ENCODE results near the gene RREB1. TPM values are rescaled to one million over a fixed set of nuclear protein-coding genes. Genes with fewer than 3 reads are reported as not detected.

Gene RREB1
- total RNA-seq, 1 donor from 2014 or later: 26.9 TPM

- intact Hi-C loops (cut with micrococcal nuclease): no loop called here
Observed at GRCh38 chr6:7161845-7162244, 54.1 kb downstream of the RREB1 start.

- intact Hi-C loops (cut with micrococcal nuclease): no loop called here
Observed at GRCh38 chr6:7163661-7164071, 55.9 kb downstream of the RREB1 start.

- intact Hi-C loops (cut with micrococcal nuclease): no loop called here
Observed at GRCh38 chr6:7164536-7165001, 56.8 kb downstream of the RREB1 start.

GRCh38 chr6:7165002-7165889, 57.5 kb downstream of the RREB1 start:
- intact Hi-C loops (cut with micrococcal nuclease): no loop called here

- intact Hi-C loops (cut with micrococcal nuclease): no loop called here
Observed at GRCh38 chr6:7165890-7166267, 58.1 kb downstream of the RREB1 start.

GRCh38 chr6:7166410-7167293, 58.9 kb downstream of the RREB1 start:
- intact Hi-C loops (cut with micrococcal nuclease): no loop called here

- intact Hi-C loops (cut with micrococcal nuclease): no loop called here
Observed at GRCh38 chr6:7169296-7169721, 61.5 kb downstream of the RREB1 start.

GRCh38 chr6:7170117-7170732, 62.5 kb downstream of the RREB1 start:
- intact Hi-C loops (cut with micrococcal nuclease): no loop called here

- intact Hi-C loops (cut with micrococcal nuclease): no loop called here
Observed at GRCh38 chr6:7171119-7171518, 63.4 kb downstream of the RREB1 start.

- intact Hi-C loops (cut with micrococcal nuclease): no loop called here
Observed at GRCh38 chr6:7171733-7172132, 64.0 kb downstream of the RREB1 start.

GRCh38 chr6:7172649-7173048, 64.9 kb downstream of the RREB1 start:
- intact Hi-C loops (cut with micrococcal nuclease): no loop called here

GRCh38 chr6:7173843-7174503, 66.2 kb downstream of the RREB1 start:
- intact Hi-C loops (cut with micrococcal nuclease): no loop called here

- intact Hi-C loops (cut with micrococcal nuclease): no loop called here
Observed at GRCh38 chr6:7175462-7175861, 67.7 kb downstream of the RREB1 start.

- intact Hi-C loops (cut with micrococcal nuclease): no loop called here
Observed at GRCh38 chr6:7176208-7176607, 68.4 kb downstream of the RREB1 start.

GRCh38 chr6:7178280-7178679, 70.5 kb downstream of the RREB1 start:
- intact Hi-C loops (cut with micrococcal nuclease): no loop called here

- intact Hi-C loops (cut with micrococcal nuclease): no loop called here
Observed at GRCh38 chr6:7180751-7181150, 73.0 kb downstream of the RREB1 start.

GRCh38 chr6:7183707-7184106, 75.9 kb downstream of the RREB1 start:
- intact Hi-C loops (cut with micrococcal nuclease): no loop called here

- intact Hi-C loops (cut with micrococcal nuclease): no loop called here
Observed at GRCh38 chr6:7184502-7184901, 76.7 kb downstream of the RREB1 start.

GRCh38 chr6:7185561-7185960, 77.8 kb downstream of the RREB1 start:
- intact Hi-C loops (cut with micrococcal nuclease): no loop called here

GRCh38 chr6:7188492-7188891, 80.7 kb downstream of the RREB1 start:
- intact Hi-C loops (cut with micrococcal nuclease): no loop called here

- intact Hi-C loops (cut with micrococcal nuclease): no loop called here
Observed at GRCh38 chr6:7189101-7189758, 81.5 kb downstream of the RREB1 start.
